Germinal center (tissue), 1 donor: ENCODE measurements around the gene C4orf50.

Source experiments
- DNase-seq: peaks from one replicate; pipeline ENCODE4 v3.0.0; 2012; ENCODE audit warnings: mixed read lengths, low spot score

C4orf50 gene

DNA sequence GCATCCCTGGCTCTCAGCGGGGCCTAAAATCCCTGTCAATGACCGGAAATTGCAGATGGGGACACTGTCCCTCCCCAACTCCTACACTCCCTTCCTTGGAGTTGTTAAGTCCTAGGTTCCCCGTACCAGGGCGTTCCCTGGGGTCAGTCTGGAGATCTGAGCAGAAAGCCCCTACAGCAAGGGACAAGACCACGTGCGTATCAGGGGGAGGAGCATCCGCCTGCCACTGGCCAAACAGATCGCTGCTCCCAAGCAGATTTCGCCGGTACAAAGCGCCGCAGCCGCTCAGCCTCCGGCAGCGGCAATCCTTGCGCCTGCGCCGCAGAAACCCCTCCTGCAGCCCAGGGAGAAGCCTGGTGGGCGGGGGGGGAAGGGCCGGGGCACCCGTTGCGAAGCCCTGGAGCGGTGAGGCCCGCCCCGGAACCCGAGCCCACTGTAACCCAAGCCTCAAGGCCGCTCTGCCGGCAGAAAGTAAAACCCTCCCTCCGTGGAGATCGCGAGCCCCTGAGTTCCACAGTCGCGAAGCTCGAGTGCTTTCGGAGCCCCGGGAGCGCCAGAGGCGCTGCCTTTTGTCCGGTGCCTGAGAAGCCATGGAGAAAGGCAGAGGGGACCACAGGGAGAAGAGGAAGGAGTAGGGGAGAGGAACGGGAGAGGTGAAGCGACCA, 128.0 kb downstream of the C4orf50 start:
- no peak for DNase-seq

DNA sequence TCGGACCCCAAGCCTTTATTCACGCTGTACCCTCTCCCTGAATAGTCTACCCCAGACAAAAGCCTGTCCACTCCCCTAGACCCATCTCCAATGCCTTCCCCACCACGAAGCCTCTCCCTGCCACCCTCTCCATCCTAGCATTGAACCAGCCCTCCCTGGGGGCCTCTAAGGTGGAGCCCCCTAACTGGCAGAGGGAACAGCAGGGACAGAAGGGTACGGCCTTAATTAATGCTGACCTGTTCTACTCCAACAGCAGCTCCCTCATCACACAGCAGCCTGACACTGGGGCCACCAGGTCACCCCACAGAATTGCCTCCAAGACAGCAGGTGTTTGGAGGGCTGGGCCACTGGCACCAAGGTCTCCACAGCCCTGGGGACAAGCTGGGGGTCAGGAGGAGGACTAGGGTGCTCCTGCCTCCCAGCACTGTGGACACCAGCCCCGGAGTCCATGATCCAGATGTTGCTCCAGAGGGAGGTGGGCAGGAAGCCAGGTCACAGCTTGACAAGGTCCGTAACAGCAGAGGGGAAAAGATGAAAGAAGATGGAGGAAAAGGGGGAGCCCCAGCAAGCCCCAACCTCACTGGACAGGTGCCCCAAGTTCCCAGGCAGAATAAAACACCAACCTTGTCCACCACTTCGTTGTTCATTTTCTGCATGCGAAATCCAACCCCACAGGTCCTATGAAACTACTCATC, 129.1 kb downstream of the C4orf50 start:
- DNase-seq, result no peak

DNA sequence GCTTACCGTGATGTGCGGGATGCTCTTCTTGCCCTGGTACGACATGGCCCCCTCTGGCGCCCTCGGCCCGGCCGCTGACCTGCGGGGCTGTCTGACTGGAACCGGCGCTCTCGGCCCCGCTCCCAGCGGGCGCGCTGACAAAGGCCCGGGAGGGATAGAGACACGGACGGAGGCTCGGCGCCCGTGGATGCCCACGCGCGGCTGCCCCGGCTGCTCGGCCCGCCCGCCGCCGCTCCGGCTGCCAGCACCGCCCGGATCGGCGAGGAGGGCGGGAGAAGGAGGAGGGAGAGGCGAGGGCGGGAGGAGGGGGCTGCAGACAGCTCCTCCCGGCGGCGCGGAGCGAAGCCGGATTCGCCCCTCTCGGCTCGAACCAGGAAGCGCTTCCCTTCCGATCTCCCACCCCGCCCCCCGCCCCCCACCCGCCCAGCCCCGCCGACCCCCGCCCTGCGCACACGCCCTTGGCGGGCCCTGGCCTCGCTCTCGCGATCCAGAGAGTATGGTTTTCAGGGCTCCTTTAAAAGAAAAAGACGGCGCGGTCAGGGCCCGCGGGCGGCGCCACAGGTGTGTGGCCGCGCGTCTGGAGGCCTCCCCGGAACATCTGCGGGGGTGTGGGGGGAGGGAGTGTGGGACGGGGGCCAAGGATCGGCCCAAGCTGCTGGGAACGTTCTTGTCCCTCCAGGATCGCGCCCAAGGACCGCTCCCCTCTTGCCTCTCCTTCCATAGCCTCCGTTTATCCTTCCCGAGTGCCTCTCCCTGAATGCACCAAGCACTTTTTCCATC, 129.8 kb downstream of the C4orf50 start:
- DNase-seq, result no peak

DNA sequence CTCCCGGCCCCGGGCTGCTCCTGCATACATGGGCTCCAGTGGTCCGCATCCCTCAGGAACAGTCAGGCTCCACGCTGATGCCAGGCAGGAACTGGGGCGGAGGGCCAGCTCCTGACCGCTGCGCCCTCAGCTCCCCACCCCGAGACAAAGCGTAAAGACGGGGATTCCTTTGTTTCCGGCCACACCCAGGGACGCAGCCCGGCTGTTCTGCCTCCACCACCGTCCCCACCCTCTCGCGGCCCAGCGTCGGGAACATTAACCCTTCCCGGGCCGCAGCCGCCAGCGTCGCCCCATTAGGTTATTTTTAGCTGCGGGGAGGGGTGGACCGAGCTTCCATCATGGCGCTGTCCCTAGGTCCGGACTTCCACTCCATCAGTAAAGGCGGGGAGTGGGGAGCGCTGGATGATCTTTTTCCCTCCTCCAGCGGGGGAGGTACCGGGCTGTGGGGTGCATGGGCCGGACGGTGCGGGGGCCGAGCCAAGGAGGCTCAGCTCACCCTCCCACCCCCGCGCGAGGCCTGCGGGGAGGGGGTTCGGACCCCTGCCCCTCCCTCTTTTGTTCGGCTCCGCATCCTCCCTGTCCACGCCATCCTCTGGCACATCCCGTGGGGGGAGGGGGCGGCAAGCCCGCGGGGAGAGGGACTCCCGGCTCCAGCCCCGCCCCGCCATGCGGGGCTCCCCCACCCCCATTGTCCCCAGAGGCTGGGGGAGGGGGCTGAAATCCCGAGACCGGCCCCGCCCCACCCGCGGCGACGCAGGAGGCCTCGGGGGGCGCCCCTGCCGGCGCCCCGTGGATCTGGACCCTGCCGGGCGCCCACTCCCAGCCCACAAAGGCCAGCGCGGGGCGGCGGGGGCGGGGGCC, 130.6 kb downstream of the C4orf50 start:
- no peak for DNase-seq

DNA sequence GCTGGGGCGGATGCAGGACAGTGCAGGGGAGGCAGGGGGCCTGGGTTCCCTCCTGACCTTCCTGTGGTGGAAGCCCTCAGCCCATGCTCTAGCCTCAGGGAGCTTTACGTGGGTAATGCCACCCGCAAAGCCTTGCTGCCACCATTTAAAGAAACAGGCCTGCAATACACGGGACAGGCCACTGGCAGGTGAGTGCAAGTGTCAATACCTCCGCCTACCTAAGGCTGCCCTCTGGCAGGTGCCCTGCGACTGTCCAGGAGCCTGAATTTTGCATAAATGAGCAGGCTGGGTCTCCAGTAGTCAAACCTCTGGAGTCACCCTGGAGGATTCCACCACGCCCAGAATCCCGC, 131.2 kb downstream of the C4orf50 start:
- no peak for DNase-seq

DNA sequence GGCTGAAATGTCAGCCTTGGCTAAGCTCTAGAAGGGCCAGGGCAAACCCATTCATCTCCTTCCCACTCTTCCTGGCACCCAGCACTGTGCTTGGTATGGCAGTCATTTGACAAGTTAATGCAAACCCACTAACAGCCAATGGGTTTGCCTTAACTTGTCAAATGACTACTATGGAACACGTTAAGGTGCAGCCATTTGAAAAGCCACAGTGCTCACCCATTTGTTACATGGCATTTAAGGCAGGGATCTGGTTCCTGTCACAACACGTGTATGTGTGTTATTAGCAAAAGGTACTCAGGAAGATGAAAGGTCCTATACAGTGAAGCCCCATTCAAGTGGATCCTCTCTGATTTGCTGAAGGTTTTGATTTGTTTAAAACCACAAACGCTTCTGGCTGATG, 132.5 kb downstream of the C4orf50 start:
- DNase-seq, result no peak

DNA sequence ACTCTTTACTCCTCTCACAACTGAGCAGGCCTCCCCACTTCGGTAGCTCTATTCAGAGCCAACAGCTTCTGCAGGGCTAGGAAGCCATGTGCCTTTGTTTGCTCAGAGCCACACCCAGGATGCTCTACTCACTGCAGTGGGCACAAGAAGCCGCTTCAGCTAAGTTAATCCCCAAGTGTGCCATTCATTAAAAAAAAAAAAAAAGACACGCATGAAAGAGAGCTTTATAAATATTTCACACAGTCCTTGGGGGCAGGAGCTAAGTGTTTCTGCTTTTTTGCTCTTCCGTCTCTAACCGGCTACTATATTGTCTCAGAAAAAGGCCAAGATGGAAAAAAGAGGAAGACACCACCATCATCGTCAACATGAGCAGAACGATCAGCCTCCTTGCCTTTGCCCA, 133.4 kb downstream of the C4orf50 start:
- no peak for DNase-seq

DNA sequence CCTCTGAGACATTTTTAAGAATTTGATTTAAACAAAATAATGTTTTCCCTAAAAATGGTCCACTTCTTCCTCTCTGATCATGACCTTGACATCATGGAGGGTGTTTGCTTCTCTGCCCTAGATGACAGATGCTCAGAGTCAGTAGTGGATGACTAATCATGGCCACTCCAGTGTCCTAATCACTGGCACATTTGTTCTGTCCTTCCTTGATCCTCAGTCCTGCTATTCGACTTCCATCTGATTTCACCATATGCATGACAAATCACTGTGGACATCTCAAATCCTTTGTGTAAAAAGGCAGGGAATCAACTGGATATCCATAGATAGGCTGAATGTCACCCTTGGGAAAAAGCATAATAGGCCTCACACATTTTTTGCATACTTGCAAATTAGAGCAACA, 134.3 kb downstream of the C4orf50 start:
- no peak for DNase-seq

DNA sequence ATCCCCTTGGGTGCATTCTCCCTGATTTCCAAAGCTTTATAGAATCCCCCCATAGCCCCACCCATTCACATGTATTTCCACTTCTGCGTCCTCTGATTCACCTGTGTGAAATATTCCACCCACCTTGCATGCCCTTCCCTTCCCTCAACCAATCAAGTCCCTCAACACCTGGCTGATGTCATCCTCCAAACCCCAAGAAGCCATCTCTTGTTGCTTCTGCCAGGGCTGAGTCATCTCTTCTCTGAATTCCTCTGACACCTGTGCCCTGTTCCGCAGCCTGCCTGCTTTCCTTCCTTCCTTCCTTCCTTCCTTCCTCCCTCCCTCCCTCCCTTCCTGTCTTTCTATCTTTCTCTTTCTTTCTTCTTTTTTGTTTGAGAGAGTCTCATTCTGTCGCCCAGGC, 135.3 kb downstream of the C4orf50 start:
- DNase-seq, result no peak

DNA sequence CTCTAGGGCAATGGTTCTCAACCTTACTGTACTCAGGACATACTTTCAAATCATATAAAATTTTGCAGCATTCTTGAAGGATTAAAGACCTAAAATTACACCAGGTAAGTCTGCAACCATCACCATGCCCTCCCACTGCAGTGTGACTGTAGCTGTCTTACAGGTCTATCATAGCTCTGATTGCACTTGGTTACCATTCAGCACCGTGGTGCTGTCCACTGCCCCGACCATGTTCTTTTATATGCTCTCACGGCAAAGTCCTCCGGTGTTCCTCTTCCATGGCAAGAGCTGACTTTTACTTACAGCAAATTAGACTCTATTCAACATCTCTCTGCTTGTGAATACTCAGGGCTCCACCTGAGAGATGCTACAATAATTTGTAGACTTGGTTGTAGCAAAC, 136.9 kb downstream of the C4orf50 start:
- DNase-seq, result no peak

DNA sequence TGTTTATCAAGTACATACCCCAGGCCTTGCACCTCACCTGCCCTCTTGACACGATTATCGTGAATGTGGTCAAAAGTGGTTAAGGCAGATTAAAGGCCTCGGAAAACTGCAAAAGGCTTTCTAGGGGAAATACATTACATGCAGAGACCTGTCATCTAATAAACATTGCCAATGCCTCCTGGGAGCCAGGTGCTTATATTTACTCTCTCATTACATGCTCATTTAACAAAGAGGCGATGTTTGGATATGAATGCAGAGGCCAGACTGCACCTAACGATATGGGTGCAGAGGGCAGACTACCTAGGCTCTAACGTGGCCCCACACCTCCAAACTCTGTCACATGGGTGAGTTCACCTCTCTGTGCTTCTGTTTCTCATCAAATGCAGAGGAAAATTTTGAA, 139.9 kb downstream of the C4orf50 start:
- DNase-seq, result no peak

DNA sequence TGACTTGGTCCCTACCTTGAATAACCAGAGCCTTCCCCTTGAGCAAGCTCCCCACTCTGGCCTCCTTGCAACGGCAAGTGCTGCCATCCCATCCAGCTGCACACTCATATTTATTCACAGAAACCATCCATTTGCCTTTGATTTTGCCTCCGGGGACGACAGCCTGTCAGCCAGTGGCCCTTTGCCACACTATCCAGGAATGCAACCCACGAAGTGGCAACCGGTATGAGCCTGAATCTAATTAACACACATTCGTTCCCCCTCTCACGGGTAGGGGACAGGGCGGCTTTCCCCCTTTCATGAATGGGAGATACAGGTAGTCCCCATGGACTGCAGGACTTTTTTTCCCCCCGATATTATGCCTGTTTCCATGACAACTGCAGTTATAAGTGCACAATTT, 140.8 kb downstream of the C4orf50 start:
- no peak for DNase-seq

DNA sequence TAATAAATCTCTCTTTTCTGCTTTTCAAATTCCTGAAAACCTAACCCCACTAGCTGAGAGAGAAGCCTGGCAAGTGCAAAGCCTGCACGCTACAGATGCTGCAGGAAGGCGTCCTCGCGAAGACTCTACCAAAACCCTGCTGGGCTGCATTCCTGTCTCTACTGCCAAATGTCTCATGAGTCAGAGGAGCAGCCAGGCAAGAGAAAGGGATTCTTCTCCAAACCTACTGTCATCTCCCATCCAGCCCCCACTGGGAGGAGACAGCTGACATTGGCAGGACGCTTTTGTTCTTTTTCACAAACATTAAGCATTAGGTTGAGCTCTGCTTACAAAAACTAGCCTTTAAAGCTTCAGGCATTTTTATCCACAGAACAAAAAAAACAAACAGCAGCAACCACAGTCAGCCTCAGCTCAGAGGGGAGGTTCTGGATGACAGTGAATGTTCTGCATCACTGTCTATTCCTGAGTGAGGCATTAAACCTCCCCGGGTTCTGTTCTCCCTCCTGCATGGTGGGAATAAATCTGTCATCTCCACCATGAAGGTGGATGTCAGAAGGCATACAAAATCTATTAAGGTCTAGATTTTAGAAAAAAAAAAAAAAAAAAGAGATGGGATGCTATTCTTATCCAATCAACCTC, 143.3 kb downstream of the C4orf50 start:
- no peak for DNase-seq

DNA sequence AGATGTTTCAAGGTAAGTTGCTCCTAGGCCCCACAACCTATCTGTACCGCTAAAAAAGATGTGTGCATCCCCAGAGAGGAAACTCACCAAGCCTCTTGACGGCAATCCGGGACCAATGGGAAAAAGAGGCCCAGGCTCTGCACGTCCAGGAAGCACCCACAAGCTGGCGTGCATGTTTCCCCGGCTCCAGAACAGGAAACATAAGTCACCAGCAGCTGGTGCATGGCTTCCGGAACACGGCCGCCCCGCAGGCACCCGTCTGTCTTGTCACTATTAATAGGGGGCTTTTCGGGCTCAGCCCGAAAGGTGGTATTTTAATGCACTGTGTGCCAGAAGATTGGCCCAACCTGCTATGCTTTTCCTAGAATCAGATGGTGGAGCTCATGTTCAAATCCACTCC, 147.5 kb downstream of the C4orf50 start:
- no peak for DNase-seq

DNA sequence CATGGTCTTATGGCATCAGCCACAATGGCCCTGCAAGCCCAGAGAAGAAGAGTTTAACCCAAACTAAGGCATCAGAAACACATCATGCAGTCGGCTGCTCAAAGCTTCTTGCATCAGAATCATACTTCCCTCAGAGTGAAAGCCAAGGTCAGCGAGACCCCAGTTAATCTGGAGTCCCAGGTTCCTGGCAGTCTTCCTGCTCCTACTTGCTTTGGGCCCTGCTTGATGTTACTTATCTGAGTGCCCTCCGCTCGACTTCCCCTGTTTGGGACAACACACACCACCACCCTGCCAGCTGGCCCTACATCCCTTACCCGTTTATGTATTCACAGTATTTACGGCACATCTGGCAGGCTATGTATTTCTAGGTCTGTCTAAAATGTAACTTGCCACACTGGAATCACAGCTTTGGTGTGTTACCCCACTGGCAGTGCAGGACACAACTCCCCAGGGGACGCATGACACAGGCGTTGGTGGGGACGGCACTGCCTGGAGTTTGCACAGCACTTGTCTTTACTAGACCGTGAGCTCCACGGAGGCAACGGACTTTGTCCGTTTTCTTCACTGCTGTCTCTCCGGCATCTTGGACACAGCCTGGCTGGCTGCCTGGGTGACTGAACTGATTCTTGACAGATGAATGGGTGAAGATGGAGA, 148.1 kb downstream of the C4orf50 start:
- DNase-seq, result no peak

DNA sequence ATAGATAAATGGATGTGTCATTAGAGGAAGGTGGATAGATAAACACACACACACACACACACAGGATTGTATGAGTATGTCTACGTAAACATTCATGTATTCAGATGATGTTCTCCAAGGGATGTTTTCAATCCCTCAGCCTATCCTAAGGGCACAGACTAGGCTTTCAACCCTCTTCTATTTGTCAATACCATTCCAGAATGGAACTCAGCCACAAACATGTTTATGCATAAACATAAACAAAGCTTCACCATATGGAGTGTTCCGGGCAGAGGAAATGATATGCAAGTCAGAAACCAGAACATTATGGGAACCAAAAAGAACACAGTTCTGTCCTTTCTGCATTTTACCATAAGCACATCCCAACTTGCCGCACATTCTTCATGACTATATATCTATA, 150.4 kb downstream of the C4orf50 start:
- no peak for DNase-seq

DNA sequence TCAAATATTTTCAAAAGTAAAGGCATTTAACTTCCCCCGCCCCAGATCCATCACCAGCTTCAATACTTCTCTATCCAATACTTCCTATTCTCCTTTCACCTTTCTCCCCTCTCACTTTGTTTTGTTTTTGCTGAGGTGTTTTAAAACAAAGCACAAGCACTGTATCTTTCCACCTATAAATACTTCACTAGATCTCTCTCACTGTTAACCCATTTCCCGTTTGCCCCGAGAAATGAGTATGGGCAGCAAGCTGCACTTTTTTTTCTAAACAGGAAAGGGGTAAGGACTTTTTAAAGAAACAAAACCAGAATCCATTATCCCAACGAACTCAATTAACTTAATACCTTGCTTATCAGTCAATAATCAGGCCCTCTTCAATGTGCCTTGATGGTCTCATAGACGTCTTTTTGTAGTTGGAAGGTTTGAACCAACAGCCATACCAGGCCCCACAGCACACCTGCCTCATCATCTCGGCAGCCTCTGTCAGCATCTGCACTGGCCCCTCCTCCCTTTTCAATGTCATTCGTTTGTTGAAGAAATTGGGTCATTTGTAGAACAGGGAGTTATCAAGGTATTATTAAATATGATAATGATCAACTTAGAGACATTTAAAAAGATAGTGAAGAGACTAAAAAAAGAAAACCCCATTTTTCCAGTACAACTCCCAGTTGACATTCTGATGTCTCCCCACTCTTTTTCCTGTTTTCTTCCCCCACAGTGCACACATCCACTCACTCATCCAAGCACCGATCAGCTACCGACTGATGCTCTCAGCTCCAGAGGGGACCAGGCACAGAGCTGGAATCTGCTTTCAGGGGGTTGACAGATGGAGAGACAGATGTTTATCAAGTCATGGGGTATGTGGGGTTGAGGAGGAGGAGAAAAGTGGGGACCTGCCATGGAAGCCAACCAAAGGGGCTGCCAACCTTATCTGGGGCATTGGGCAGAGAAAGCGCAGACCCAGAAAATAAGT, 151.1 kb downstream of the C4orf50 start:
- no peak for DNase-seq

DNA sequence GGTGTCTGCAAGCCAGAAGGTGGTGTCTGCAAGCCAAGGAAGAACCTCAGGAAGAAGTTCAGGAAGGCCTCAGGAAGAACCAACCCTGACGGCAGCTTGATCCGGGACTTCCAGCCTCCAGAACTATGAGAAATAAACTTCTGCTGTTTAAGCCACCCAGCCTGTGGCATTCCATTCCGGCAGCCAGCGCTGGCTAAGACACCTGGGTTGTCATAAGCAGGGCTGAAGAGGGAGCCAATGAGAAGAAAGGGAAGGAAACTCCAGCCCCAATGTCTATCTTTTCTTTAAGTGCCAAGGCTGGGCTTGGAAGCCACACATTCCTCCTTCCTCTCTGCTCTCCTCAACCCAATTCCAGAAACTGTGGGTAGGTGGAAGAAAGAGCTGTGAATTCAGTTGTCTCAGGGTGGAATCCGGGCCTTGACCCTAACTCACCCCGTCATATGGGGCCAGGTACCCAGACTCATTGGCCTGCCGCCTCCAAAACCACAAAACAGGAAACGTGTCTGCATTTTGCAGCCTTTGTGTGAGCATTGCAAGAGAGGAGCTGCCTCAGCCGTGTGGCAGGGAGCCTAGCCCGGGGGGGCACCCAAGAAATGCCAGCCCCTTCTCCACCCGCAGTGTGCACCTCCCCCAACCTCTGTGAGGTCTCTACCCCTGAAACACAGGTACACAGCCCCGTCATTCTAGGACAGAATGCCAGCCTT, 152.2 kb downstream of the C4orf50 start:
- DNase-seq, result no peak

DNA sequence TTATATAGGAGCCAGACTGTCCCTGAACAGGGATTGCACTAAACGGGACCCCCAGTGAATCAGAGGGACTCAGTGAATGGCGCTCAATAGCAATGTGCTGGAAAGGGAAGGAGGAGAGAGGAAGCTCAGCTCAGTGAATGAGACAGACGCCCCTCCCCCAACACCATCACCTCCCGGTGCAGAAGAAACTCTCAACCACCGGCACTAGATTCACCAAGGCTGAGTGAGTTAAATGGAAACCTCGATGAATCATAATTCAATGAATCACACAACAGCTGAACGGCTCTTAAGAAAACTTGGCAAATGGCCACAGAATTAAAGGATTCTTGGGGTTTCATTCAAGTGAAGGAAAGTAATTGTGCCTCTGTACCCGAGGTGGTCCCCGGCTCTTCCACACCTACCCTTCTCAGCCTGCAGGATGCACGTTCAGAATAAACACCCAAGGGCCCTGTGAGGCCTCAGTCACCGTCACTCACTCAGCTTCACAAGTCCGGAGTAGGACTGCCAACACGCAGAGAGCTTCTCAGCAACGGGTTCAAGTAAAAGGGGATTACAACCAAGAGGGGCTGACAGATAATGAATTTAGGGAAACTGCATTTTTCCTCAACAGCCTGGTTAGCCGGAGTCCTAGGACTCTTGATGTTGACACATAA, 154.6 kb downstream of the C4orf50 start:
- no peak for DNase-seq
